Caco-2 (cell line): ENCODE measurements around the gene TPRA1. TPM values are rescaled to one million over a fixed set of nuclear protein-coding genes. Genes with fewer than 3 reads are reported as not detected.

Source experiments
- BruUV-seq: library from RNA; stranded (reverse); fragments of 400-500 nt; replicated peaks from 2 replicates; lab custom pipeline; 2021; lab: Mats Ljungman, UMichigan
- CTCF ChIA-PET: fragments of 300-600 bp; sonication (Branson Sonifier 250); formaldehyde crosslinking; loops from one replicate; lab custom pipeline; 2022; ENCODE audit warnings: antibody characterized with exemption; lab: Charles Lee
- POLR2A ChIA-PET: fragments of 300-600 bp; sonication (Branson Sonifier 250); formaldehyde crosslinking; loops from one replicate; lab custom pipeline; 2022; ENCODE audit warnings: antibody characterized with exemption; lab: Charles Lee
- DNase-seq, 2 experiments: peaks; one replicate each; pipeline versions ENCODE4 v3.0.0 to v3.0.0-alpha.2; 2020 to 2022
- H3K27me3 ChIP-seq: replicated peaks from 2 replicates; pipeline ENCODE4 v1.6.0; 2011; ENCODE audit warnings: low read length; ENCODE audit not compliant: control insufficient read depth, insufficient read depth
- H3K36me3 ChIP-seq: 2 replicates; pipeline ENCODE4 v1.5.1; 2011; ENCODE audit warnings: low read length; ENCODE audit not compliant: control insufficient read depth, insufficient read depth
- H3K4me1 ChIP-seq: fragments of 250-450 bp; sonication (Bioruptor Pico); 2 replicates; pipeline ENCODE4 v1.5.1; 2020; ENCODE audit warnings: mild to moderate bottlenecking
- H3K4me3 ChIP-seq: 2 replicates; pipeline ENCODE4 v1.5.1; 2011; ENCODE audit warnings: low read depth, mild to moderate bottlenecking, control low read depth, low read length
- H3K9me3 ChIP-seq: fragments of 250-450 bp; sonication (Bioruptor Pico); 2 replicates; pipeline ENCODE4 v1.5.1; 2020; ENCODE audit warnings: mild to moderate bottlenecking, moderate library complexity
- H3K27ac Mint-ChIP-seq: one replicate; pipeline ENCODE4 v1.8.0; 2022; ENCODE audit warnings: mixed read lengths; ENCODE audit not compliant: unreplicated experiment
- H3K27me3 Mint-ChIP-seq: one replicate; pipeline ENCODE4 v1.8.0; 2022; ENCODE audit warnings: mixed read lengths; ENCODE audit not compliant: insufficient read depth, unreplicated experiment
- H3K36me3 Mint-ChIP-seq: one replicate; pipeline ENCODE4 v1.8.0; 2022; ENCODE audit warnings: mild to moderate bottlenecking, mixed read lengths; ENCODE audit not compliant: insufficient read depth, unreplicated experiment
- H3K4me1 Mint-ChIP-seq: one replicate; pipeline ENCODE4 v1.8.0; 2022; ENCODE audit warnings: low read depth, mixed read lengths; ENCODE audit not compliant: unreplicated experiment
- H3K4me3 Mint-ChIP-seq: one replicate; pipeline ENCODE4 v1.8.0; 2022; ENCODE audit warnings: mild to moderate bottlenecking, moderate library complexity, mixed read lengths; ENCODE audit not compliant: unreplicated experiment
- H3K9me3 Mint-ChIP-seq: one replicate; pipeline ENCODE4 v1.8.0; 2022; ENCODE audit warnings: mixed read lengths; ENCODE audit not compliant: unreplicated experiment
- CTCF ChIP-seq, 2 experiments: fragments of 200-600 bp in 1 of 2; IDR thresholded peaks; 1 replicate in 1 of 2; 2 replicates in 1 of 2; pipeline versions ENCODE4 v1.5.1 to v1.8.0; 2011 to 2022; ENCODE audit warnings: antibody characterized with exemption in 1 of 2, control low read depth in 1 of 2, inconsistent platforms in 1 of 2, low read depth in 1 of 2, low read length in 1 of 2, mild to moderate bottlenecking in 1 of 2, moderate library complexity in 1 of 2; ENCODE audit not compliant: insufficient read depth in 1 of 2, severe bottlenecking in 1 of 2, unreplicated experiment in 1 of 2
- intact Hi-C: fragments of 100-400 bp; cut with micrococcal nuclease; formaldehyde crosslinking; loops from one replicate; pipeline ENCODE4 v1.10.0; 2022; ENCODE audit not compliant: unreplicated experiment
- total RNA-seq: library from RNA; stranded (reverse); gene quantifications from 2 replicates; pipeline ENCODE4 v1.2.3, GENCODE V29; 2022

TPRA1 gene
- total RNA-seq, 1 experiment from 2014 or later = 34.5 TPM

GRCh38 chr3:127573912-127574311 lies 16.6 kb downstream of the TPRA1 start:
- Histone ChIP-seq H3K36me3 (peaks cover 8% of the 10 kb centered on the region), H3K4me3 (no peak overlapping the region), H3K9me3 (no peaks in the 10 kb centered on the region), H3K27me3 (no peaks in the 10 kb centered on the region), H3K4me1 (no peaks in the 10 kb centered on the region)
- no TSS peak for BruUV-seq
- no peak for DNase-seq
- TF ChIP-seq CTCF (IDR thresholded peaks at IDR 0.05; ENCODE audit: insufficient read depth in 1 of 2, low read depth in 1 of 2, low read length in 1 of 2, severe bottlenecking in 1 of 2, unreplicated experiment in 1 of 2) = no peak
- Mint-ChIP-seq H3K27me3 (no peaks in the 10 kb centered on the region), H3K27ac (no peak overlapping the region), H3K9me3 (no peaks in the 10 kb centered on the region), H3K4me3 (no peak overlapping the region), H3K36me3 (peaks cover 13% of the 10 kb centered on the region), H3K4me1 (no peaks in the 10 kb centered on the region)
- CTCF ChIA-PET = interaction anchor here (0.7 kb wide), 1 partner anchor 109 kb away, joined by 4 read pairs; no protein-coding TSS in a partner anchor
- POLR2A ChIA-PET = interaction anchor here (0.9 kb wide), 1 partner anchor 17 kb away, joined by 3 read pairs; the partner anchor contains the start of gene TPRA1
- intact Hi-C loops = no loop called here

GRCh38 chr3:127573401-127573800 lies 17.1 kb downstream of the TPRA1 start:
- BruUV-seq = no TSS peak
- H3K27me3 ChIP-seq = no peaks in the 10 kb centered on the region
- peaks cover 8% of the 10 kb centered on the region for H3K36me3 ChIP-seq
- no peaks in the 10 kb centered on the region for H3K9me3 Mint-ChIP-seq
- ChIA-PET CTCF (interaction anchor here (0.7 kb wide), 1 partner anchor 110 kb away, joined by 4 read pairs; no protein-coding TSS in a partner anchor), POLR2A (interaction anchor here (0.9 kb wide), 1 partner anchor 18 kb away, joined by 3 read pairs; the partner anchor contains the start of gene TPRA1)
- no peaks in the 10 kb centered on the region for H3K9me3 ChIP-seq
- DNase-seq = no peak
- no peak overlapping the region for H3K4me3 Mint-ChIP-seq
- TF ChIP-seq CTCF (IDR thresholded peaks at IDR 0.05; ENCODE audit: insufficient read depth in 1 of 2, low read depth in 1 of 2, low read length in 1 of 2, severe bottlenecking in 1 of 2, unreplicated experiment in 1 of 2) = no peak
- no peak overlapping the region for H3K27ac Mint-ChIP-seq
- H3K4me1 Mint-ChIP-seq = no peaks in the 10 kb centered on the region
- H3K27me3 Mint-ChIP-seq = no peaks in the 10 kb centered on the region
- no peaks in the 10 kb centered on the region for H3K4me1 ChIP-seq
- H3K4me3 ChIP-seq = no peak overlapping the region
- peaks cover 13% of the 10 kb centered on the region for H3K36me3 Mint-ChIP-seq
- intact Hi-C loops = no loop called here

- no peaks in the 10 kb centered on the region for H3K9me3 Mint-ChIP-seq
- DNase-seq = no peak
These were observed 17.8 kb downstream of the TPRA1 start for GRCh38 chr3:127572735-127573134.

More at GRCh38 chr3:127572735-127573134, 17.8 kb downstream of the TPRA1 start:
- no TSS peak for BruUV-seq
- Histone ChIP-seq H3K9me3 (no peaks in the 10 kb centered on the region), H3K27me3 (no peaks in the 10 kb centered on the region), H3K36me3 (peaks cover 8% of the 10 kb centered on the region), H3K4me3 (no peak overlapping the region), H3K4me1 (no peaks in the 10 kb centered on the region)
- Mint-ChIP-seq H3K4me3 (no peak overlapping the region), H3K36me3 (peaks cover 13% of the 10 kb centered on the region), H3K4me1 (no peaks in the 10 kb centered on the region), H3K27ac (no peak overlapping the region), H3K27me3 (no peaks in the 10 kb centered on the region)
- no peak for TF ChIP-seq CTCF (IDR thresholded peaks at IDR 0.05; ENCODE audit: insufficient read depth in 1 of 2, low read depth in 1 of 2, low read length in 1 of 2, severe bottlenecking in 1 of 2, unreplicated experiment in 1 of 2)
- ChIA-PET POLR2A (no interaction called here), CTCF (no interaction called here)
- intact Hi-C loops = no loop called here
